CD4-positive, alpha-beta T cell treated with Interleukin-15 for 4 hours (primary cell): ENCODE data around the gene DACT3.

Experiments
- DNase-seq: peaks from one replicate; pipeline ENCODE4 v3.0.0-alpha.2; 2020; ENCODE audit warnings: low spot score

The DACT3 gene, protein sequence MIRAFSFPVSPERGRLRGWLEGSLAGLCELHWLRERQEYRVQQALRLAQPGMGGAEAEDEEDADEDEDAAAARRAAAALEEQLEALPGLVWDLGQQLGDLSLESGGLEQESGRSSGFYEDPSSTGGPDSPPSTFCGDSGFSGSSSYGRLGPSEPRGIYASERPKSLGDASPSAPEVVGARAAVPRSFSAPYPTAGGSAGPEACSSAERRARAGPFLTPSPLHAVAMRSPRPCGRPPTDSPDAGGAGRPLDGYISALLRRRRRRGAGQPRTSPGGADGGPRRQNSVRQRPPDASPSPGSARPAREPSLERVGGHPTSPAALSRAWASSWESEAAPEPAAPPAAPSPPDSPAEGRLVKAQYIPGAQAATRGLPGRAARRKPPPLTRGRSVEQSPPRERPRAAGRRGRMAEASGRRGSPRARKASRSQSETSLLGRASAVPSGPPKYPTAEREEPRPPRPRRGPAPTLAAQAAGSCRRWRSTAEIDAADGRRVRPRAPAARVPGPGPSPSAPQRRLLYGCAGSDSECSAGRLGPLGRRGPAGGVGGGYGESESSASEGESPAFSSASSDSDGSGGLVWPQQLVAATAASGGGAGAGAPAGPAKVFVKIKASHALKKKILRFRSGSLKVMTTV

DNA sequence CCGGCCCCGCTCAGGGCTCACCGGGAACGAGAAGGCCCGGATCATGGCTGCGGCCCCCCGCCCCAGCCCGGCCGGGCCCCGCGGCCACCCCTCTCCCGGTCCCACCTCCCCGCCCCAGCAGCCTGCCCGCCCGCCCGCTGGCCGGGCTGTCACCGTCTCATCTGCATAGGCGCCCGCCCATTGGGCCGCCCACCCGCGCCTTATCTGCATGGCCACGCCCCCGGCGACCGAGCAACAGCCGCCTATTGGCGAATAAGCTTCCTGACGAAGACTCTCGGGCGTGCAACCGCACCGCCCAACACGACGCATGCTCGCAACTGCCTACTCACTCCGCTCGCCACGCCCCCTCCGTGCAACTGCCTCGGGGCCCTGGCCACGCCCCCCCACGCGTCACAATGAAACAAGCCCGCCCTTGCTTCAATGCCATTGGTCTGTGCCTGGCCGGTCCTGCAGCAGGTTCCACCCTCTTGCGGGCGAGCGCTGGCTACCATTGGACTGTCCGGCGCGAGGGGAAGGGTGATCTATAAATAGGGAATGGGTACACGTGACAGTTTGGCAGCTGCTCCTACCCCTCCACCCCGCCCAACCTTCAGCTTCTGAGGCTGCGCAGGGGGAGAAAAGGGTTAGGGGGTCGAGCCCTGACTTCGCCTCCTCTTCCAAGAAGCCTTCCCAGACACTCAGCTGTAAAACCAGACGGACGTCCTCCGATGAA is at the start of gene DACT3:
DACT3 (minus strand) TSS at position 163 of the 712 bp plus-strand sequence; CDS start at position 45, 118 bp downstream.
- DNase-seq: peak; percentile 100

DNA sequence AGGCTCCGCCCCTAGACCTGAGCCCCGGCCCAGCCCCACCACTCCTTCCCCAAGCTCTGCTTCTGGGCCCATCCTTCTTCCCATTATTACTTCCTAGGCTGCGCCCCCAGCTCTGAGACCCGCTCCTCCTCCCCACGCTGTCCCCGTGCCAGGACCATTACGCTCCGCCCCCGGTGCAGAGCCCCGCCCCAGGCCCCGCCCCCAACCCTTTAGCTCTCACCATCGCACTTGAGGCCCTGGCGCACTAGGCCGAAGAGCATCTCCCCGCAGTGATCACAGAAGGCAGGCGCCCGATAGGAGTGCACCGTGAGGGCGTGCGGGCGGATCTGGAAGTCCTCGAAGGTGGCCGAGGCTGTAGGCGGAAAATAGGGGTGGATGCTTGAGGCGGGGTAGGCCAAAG is 49.7 kb upstream of the DACT3 start:
- DNase-seq: no peak

DNA sequence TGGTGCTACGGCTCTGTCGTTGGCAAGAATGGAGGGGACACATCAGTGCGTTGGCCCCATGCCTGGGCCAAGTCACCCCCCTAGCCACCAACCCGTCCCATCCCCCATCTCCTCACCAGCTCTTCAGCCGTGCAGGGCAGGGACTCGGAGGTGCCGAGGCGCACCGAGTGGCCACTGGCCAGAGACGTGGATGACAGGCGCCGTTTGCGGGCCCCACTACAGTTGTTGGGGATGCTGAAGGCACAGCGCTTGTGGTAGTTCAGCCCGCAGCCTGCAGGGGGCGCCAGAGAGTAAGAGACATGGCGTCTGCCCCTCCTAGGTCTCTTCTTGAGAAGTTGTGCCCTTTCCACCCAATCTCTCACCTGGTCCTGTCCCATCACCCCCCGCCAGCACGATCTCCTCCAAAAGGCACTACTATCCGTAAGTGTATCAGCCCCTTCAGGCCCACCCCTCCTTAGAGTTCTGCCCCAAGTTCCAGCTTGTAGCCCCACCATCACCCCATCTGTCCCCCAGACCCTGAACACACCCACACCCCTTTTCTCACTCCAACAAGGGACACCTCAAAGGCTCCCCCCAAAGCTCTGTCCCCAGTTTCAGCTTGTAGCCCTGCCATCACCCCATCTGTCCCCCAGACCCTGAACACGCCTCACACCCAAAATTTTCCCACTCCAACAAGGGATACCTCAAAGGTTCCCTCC is 43.5 kb upstream of the DACT3 start:
- peak; percentile 83 for DNase-seq

DNA sequence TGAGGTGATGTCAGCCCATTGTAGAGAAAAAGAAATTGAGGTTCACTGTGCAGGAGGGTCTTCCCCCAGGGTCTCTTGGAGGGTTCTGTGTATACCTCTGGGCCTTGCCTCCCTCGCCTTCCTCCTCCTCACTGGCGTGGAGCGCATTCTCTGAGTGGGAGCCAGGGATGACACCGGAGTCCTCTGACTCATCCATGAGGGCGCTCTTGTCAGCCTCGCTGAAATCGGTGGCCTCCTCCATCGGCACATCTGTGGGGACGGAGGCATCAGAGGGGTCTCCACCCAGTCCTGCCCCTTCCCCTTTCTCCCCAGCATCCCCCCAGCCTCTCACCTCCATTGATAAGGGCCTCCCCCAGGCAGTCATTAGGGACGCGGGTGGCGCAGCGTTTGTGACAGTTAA is 39.7 kb upstream of the DACT3 start:
- no peak for DNase-seq

DNA sequence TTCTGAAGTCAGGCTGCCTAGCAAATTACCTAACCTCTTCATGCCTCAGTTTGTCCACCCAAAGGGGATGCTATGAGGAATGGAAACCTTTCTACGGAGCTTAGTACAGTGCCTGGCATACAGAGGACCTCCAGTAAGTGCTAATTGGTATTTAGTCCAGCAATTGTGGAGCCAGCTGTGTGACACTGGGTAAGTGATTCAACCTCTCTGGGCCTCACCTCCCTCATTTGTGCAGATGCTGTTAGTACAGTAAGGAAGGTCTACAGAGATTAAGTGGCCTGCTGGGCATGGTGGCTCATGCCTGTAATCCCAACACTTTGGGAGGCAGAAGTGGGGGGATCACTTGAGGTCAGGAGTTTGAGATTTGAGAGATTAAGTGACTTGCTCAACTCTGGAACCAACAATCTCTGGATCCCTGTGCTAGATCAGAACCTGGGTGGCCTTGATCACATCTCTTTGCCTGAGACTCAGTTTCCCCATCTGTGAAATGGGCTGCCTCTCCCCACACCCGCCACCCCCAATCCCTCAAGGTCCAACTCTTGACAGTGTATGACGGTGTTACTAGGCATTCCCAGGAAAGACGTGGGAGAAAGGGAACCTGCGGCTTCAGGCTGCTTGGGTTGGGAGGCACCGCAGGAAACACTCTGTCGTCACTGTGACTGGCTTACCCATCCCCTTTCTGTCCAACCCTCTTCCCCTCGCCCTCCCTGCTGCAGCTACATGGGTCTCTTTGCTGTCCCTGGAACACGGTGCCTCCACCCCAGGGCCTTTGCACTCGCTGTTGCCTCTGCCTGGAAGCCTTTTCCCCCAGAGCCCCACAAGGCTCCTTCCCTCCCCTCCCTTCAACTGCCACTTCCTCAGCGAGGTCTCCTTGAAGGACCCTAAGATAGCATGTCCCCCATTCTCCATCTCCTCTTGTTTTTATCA is 37.7 kb upstream of the DACT3 start:
- no peak for DNase-seq

DNA sequence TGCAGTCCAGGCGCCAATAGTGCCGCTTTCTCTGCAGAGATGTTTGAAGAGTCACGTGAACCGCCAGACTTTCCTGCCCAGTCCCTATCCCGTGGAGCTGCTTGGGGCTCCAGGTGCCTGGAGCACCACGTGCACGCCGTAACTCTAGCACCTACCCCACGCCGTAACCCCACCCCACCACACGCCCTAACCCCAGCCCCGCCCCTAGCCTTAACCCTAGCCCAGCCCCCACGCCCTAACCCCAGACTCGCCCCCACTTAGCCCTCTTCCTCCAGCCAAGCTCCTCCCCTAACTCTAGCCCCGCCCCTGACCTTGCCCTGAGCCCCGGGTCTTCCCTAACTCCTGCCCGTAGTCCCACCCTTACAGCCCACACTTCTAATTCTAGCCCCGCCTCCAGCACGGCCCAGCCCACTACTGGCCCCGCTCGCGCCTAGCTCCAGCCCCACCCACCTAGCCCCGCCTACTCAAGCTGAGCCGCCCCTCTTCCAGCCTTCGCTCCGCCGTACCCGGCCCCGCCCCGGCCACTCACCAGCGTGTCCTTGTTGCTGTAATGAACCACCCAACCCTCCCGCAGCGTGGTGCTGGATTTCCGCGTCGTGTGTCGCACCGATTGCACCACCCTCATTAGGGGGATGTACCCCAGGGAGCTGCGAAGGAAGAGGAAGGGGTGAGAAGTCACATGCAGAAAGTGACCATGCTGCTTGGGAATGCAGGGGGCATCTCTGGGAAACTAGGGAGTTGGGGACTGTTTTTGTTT is 36.4 kb upstream of the DACT3 start:
- no peak for DNase-seq

DNA sequence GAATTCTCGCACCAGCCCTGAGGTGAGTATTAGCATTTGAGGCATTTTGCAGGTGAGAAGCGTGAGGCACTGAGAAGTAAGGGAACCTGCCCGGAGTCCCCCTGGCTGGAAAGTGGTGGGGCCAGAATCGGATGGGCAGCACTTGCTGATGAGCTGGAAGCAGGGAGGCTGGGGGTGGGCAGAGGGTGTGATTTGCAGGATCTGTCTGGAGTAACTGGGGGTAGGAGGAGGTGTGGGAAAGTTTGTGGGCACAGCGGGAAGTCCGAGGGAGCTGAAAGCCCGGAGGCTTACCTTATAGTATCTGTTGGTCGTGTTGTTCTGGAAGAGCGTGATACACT is 35.9 kb upstream of the DACT3 start:
- no peak for DNase-seq

DNA sequence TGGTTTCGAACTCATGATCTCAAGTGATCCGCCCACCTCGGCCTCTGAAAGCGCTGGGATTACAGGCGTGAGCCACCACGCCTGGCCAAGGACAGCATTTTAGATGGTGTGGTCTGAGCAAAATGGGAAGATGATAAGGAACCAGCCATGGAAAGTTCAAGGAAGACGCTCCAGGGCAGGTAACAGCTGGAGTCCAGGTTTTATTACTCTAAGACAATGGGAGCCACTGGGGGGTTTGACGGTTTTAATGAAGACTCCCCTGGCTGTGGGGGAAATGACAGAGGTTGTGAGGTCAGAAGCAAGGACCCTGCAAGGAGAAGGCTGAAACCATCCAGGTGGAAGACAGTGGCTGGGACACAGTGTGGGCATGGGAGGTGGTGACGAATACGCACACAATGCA is 35.1 kb upstream of the DACT3 start:
- no peak for DNase-seq

DNA sequence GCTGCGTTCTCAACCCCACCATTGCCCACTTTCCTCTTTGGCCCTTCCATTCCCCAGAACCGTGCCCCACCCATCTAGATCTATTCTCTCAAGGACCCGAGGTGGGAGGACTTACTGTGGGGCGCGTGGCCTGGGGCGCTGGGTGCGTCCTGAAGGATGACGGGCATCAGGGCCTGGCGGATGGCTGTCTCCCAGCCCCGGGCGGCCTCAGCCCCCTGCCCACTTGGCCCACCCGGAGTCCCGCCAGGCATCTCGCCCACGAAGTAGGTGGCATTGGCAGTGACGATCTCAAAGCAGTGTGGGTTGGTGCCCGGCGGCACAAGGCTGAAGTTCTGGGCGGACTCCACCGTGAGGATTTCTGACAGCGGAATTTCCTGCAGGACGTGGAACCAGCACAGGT is 32.8 kb upstream of the DACT3 start:
- no peak for DNase-seq

DNA sequence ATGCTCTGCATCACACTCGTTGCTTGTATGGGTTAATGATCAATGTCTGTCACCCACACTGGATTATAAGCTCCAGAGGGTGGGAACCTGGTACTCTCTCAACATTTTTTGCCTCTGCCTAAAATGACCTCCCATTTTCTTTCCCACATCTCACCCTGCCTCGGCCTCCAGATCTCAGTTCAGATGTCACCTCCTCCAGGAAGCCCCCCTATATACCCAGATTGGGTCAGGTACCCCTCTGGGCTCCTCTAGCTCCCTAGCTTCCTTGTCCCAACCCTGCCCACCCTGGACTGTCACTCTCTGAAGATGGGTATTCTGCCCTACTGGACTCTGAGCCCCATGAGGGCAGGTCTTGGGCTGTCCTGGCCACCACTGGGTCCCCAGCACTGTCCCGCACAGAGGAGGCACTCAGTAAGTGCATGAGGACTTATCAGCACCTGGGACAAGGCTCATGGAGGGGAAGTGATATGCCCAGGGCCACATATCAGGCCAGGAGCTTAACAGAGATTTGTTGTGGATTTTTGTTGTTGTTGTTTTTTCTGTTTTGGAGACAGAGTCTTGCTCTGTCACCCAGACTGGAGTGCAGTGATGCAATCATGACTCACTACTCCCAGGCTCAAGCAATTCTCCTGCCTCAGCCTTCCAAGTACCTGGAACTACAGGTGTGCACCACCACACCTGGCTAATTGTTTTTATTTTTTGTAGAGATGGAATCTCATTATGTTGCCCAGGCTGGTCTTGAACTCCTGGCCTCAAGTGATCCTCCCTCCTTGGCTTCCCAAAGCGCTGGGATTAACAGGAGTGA is 32.1 kb upstream of the DACT3 start:
- no peak for DNase-seq

DNA sequence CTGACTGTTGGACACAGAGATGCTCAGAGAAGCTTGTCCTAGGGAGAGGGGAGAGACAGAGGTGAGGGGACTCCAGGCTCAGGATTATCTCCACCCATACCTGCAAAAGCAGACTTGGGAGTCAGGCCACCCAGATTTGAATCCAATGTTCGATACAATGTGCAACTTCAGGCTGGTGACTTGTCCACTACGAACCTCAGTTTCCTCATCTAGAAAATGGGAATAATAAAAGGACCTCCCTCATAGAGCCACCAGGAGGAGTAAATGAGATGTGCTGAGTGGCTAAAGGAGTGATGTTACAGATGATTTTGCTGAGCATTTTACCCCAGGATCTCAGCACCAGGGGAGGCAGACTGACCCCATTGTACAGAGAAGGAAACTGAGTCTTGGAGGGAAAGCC is 31.0 kb upstream of the DACT3 start:
- no peak for DNase-seq

DNA sequence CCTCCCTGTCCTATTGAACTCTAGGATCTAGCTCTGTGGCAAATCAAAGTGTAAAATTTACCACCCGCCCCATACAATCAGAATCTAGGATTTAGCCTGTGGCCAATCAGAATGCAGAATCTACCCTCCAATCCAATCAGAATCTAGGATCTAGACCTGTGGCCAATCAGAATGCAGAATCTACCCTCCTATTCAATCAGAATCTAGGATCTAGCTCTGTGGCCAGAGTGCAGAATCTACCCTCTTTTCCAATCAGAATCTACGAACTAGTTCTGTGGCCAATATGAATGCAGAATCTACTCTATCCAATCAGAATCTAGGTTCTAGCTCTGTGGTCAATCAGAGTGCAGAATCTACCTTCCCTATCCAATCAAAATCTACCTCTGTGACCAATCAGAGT is 30.1 kb upstream of the DACT3 start:
- DNase-seq: no peak

DNA sequence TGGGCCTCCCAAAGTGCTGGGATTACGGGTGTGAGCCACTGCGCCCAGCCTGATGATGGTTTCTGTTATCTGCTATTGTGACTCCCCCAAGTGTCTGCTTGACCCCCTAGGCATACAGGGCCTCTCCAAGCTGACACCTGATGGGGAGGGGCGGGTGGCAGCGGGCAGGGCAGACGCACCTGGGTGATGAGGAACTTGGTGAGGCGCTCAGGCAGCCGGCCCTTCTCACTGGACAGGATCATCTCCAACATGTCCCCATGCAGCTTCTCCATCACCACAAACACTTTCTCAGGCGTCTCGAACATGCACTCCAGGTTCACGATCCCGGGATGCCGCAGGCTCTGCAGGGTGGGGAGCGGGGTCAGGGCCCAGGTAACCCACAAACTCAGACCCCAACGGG is 28.4 kb upstream of the DACT3 start:
- DNase-seq: no peak

DNA sequence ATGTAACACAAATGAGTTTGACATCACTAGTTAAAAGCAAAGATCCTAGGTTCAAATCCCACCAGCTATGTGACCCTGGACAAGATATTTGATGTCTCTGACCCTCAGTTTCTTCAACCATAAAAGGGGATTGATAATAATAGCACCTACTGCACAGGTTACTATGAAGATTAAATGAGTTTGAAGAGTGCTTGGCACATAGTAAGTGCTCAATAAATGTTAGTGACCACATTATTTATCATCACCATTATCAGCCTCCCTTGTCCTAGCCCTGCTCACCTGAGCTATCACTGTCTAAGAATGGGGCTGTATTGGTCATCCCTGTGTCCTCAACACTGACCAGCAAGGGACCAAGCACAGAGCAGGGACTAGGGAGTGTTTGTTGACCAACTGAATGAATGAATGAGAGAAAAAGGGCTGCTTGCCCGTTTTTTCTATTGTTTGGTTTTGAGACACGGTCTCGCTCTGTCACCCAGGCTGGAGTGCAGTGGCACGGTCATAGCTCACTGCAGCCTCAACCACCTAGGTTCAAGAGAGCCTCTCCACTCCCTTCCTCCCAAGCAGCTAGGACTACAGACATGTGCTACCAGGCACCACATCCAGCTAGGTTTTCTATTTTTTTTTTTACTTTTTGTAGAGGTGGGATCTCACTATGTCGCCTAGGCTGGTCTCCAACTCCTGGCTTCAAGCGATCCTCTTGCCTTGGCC is 26.6 kb upstream of the DACT3 start:
- no peak for DNase-seq

DNA sequence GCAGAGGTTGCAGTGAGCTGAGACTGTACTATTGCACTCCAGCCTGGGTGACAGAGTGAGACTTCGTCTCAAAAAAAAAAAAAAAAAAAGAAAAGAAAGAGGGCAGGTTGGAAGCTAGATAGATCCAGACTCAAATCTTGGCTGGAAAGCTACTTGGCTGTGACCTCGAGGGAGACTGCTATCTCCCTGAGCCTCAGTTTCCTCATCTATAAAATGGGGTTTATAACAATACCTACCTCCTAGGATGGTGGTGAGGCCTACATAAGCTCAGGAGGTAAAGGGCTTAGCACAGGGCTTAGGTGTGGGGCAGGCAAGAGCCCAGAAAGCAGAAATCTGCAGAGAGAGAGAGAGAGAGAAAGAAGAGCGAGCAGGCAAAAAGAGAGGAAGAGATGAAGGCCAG is 24.2 kb upstream of the DACT3 start:
- DNase-seq: no peak

DNA sequence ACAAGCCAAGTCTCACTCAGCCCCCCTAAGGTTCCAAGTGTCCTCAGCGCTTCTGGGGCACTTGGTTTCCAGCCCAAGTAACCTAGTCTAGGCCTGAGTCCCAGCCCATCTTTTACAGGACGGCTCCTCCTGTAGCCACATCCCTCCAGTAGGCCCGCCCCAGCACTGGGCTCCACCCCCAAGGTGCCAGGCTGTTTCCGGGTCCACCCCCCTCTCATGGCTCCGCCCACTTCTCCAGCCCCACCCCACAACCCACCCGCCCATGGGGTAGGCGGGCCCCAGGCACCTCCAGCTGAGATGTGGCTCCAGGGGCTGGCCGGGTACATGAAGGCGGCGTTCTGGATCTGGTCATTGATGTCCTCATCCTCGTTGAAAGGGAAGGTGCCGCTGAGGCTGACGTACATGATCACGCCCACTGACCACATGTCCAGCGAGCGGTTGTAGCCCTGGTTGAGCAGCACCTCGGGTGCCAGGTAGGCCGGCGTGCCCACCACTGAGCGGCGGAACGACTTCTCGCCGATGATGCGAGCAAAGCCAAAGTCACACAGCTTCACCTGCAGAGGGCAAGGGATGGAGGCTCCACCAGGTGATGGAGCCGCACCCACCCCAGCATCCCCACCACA is 17.2 kb upstream of the DACT3 start:
- peak; percentile 26 for DNase-seq

DNA sequence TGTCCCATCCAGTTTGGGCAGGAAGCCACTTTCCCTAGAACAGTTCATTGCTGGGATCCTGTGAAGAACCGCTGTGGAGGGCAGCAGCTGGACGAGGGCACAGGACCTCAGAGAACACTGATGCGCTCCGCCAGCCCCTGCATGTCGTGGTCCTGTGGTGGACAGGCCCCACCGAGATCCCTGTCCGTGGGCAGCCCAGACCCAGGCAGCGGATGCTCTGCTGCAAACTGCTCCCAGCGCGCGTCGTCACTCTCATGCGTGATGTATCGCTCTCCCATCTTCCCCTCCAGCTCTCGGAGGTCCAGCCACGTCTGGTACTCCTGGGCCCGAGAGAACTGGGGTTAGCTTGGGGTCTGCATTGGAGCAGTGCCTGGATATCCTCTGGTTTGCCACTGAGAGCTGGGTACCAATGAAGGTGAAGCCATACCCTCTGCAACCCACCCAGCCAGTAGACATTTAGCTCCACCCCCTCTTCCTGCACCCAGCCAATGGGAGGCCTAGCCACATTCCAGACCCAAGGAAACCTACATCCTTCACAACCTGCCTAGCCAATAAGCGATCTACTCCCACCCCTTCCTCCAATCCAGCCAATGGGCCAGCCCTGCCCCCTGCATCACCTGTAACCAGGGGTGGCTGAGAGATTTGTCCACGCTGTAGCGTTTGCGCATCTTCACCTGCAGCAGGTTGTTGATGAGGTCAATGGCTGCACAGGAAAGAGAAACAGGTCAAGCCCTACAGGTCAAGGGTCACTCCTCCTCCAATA is 13.6 kb upstream of the DACT3 start:
- DNase-seq: no peak

DNA sequence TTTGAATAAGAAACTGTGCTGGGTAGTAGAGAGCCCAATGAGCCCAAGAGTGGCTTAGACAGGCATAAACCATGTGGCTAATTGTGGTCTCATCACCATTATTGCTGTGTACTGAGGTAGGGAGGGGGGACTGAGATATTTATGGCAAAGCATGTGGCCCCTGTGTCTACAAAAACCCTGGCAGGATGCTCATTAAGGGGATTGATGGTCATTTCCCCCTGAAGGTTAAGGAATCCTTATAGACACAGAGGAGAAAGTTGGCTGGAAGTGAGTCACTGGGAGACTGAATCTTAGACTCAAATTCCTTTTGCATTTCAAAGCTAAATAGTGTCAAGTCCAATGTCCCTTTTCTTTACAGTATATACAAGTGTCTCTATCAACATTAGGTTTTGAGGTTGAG is 9.8 kb upstream of the DACT3 start:
- no peak for DNase-seq
